RPMI8226 (cell line): ENCODE results near the gene SECISBP2.
"Not testable (repeated sequence)": the region's sequence is repeated elsewhere in the genome, so short reads cannot be mapped to it uniquely, and the experiment has no call there.

Experiments
- DNase-seq: peaks from one replicate; pipeline ENCODE4 v3.0.0-alpha.2; 2015

Gene SECISBP2

GRCh38 chr9:89365532-89365912 is 47.2 kb downstream of the SECISBP2 start:
- DNase-seq, result no peak

GRCh38 chr9:89366711-89367110 is 48.4 kb downstream of the SECISBP2 start:
- no peak for DNase-seq

GRCh38 chr9:89367281-89367680 is 49.0 kb downstream of the SECISBP2 start:
- DNase-seq, result no peak

GRCh38 chr9:89367726-89368437 is 49.6 kb downstream of the SECISBP2 start:
- DNase-seq, result no peak

GRCh38 chr9:89368550-89368949 is 50.2 kb downstream of the SECISBP2 start:
- DNase-seq, result no peak

GRCh38 chr9:89368978-89369377 is 50.7 kb downstream of the SECISBP2 start:
- DNase-seq, result no peak

- no peak for DNase-seq
These were observed 52.3 kb downstream of the SECISBP2 start for GRCh38 chr9:89370593-89370992.

GRCh38 chr9:89371791-89372190 is 53.5 kb downstream of the SECISBP2 start:
- not testable (repeated sequence) for DNase-seq

- peak; percentile 35 for DNase-seq
These were observed 54.0 kb downstream of the SECISBP2 start for GRCh38 chr9:89372230-89372816.

GRCh38 chr9:89372979-89373378 is 54.7 kb downstream of the SECISBP2 start:
- DNase-seq, result no peak

GRCh38 chr9:89374176-89374575 is 55.9 kb downstream of the SECISBP2 start:
- no peak for DNase-seq

- DNase-seq, result no peak
These were observed 57.0 kb downstream of the SECISBP2 start for GRCh38 chr9:89375191-89375760.

- DNase-seq, result no peak
These were observed 58.0 kb downstream of the SECISBP2 start for GRCh38 chr9:89376286-89376685.

- no peak for DNase-seq
These were observed 58.5 kb downstream of the SECISBP2 start for GRCh38 chr9:89376741-89377351.

- no peak for DNase-seq
These were observed 59.1 kb downstream of the SECISBP2 start for GRCh38 chr9:89377411-89377810.

GRCh38 chr9:89378541-89378940 is 60.2 kb downstream of the SECISBP2 start:
- no peak for DNase-seq

- DNase-seq, result no peak
These were observed 60.7 kb downstream of the SECISBP2 start for GRCh38 chr9:89379031-89379430.

GRCh38 chr9:89379508-89380115 is 61.3 kb downstream of the SECISBP2 start:
- no peak for DNase-seq

GRCh38 chr9:89380437-89381307 is 62.4 kb downstream of the SECISBP2 start:
- no peak for DNase-seq

GRCh38 chr9:89381308-89381609 is 63.0 kb downstream of the SECISBP2 start:
- DNase-seq, result no peak

- no peak for DNase-seq
These were observed 64.0 kb downstream of the SECISBP2 start for GRCh38 chr9:89382026-89382986.
